ENCODE data around the gene BICDL1. TPM values are rescaled to one million over a fixed set of nuclear protein-coding genes. Genes with fewer than 3 reads are reported as not detected.

BICDL1 gene
- total RNA-seq, 1 donor from 2014 or later, result 0.39 TPM

GRCh38 chr12:120121343-120121742 lies 132.3 kb downstream of the BICDL1 start:
- no peak for DNase-seq (ENCODE audit: low spot score)

DNA sequence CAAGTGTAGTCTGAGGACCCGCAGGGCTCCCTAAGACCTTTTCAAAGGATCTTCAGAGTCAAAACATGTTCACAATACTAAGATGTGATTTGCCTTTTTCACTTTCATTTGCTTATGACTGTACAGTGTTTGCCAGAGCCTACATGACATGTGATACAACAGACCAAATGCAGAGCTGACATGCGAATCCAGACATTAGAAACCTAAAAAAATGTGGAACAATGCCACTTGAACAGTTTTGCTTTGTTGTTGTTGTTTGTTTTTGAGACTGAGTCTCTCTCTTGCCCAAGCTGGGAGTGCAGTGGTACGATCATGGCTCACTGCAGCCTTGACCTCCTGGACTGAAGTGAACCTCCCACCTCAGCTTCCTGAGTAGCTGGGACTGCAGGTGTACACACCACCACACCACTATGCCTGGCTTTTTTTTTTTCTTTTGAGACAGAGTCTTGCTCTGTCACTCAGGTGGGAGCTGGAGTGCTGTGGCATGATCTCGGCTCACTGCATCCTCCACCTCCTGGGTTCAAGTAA lies 132.8 kb downstream of the BICDL1 start:
- DNase-seq (ENCODE audit: low spot score), result no peak

GRCh38 chr12:120125029-120125428 lies 136.0 kb downstream of the BICDL1 start:
- DNase-seq (ENCODE audit: low spot score), result no peak

DNA sequence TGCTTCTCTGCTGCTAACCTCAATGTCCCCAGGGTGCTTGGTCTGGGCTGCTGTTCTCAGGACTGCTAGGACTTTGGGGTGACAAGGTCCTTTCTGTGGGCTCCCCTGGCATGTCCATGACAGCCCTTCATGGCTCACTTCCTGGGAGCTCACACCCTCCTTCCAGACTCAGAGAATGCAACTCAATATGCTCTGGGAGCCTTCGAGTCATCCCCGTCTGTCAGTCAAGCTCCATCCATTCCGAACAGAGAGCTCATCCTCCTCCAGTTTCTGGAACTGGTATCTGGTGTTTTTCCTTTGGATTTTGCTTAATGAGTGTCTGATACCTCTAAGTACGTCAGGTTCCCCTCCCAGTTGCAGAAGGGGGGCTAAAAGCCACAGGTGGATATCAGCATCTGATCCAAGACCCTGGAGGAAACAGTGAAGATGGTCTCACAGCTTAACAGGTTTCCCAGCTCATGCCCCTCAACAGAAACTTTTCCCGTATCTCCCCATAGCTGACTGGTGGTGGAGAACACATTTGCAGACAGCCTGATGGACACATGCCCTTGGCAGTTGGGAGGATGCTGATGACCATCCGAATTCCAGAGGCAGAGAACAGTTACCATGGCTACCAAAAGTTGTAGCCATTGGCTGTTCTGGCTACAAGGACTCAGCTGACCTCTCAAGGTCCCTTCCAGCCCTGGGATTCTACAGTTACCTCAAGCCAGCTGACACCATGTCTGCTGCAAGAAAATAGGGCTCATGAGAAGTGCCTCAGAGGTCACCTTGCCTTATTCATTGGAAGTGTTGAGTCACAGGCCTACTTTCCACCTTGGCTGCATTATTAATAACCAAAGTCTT lies 137.0 kb downstream of the BICDL1 start:
- no peak for DNase-seq (ENCODE audit: low spot score)

GRCh38 chr12:120126635-120127005 lies 137.6 kb downstream of the BICDL1 start:
- DNase-seq (ENCODE audit: low spot score), result no peak

GRCh38 chr12:120130011-120130410 lies 141.0 kb downstream of the BICDL1 start:
- no peak for DNase-seq (ENCODE audit: low spot score)

DNA sequence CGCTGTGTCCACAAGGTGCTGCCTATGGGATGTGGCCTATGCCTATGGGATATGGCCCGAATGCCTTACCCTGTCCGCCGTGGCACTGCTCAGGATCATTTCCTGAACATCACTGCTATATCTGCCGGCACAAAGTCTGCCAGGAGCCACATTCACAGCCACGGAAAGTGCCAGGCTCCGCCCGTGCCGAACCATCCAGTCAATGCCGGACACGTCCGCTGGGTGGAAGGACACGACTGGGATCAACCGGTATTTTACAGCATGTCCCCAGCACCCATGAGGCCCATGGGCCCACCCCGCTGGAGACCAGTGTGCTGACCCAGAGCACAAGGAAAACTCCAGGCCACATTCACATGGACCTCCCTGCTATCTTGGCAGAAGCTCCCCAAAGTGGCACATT lies 142.1 kb downstream of the BICDL1 start:
- DNase-seq (ENCODE audit: low spot score), result no peak

GRCh38 chr12:120132054-120132836 lies 143.2 kb downstream of the BICDL1 start:
- DNase-seq (ENCODE audit: low spot score), result no peak

DNA sequence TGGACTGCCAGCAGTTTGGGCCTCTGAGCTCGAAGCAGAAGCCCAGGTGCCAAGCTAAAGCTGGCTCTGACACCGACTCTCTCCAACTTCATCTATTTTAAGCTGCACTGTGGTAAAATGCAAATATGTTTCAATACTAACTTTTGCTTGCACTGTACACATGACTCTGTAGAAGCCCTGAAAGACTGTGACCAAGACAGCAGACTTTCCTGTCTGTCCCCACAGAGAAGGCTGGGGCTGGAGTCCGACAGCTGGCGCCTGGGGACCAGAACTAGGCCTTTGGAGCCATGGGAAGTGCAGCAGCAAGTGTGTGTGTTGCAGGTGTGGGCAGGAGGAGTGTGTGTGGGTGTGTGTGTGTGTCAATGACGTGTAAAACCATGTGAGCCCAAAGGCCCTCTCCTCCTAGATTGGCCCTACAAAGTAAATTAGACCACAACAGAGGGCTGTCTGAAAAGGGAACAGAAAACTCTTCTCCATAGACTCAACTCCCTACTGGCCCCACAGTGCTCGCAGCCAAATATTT lies 143.9 kb downstream of the BICDL1 start:
- DNase-seq (ENCODE audit: low spot score), result no peak

DNA sequence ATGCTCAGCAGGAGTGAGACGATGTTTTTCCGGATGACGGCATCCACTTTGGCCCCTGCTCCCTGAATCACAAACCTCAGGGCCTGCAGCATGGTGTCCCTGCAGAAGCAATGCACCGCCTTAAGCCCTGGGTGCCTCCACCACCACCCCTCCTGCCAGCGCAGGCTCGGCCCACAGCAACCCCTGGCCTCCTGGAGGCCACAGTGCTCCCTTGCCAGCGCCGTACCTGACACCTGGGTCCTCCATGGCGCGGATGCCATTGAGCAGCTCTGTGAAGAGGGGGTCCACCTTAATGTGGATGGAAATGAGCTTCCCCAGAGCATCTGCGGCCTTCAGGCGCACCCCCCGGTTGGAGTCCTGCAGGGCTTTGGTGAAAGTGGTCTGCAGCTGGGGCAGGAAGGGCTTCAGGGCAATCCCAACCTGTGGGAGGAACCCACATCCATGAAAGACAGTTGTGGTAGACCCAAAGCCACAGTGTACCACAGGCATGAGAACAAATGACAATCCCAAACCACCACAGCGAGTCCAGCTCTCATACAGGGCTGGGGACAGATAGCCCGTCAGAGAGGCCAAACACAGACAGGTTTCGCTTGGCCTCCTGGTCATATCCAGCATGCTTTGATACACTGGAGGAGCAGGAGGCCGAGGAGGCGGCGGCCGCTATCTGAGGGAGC lies 145.4 kb downstream of the BICDL1 start:
- no peak for DNase-seq (ENCODE audit: low spot score)

GRCh38 chr12:120136093-120136770 lies 147.2 kb downstream of the BICDL1 start:
- no peak for DNase-seq (ENCODE audit: low spot score)

- DNase-seq (ENCODE audit: low spot score), result no peak
These were observed 148.8 kb downstream of the BICDL1 start for GRCh38 chr12:120137833-120138232.

- no peak for DNase-seq (ENCODE audit: low spot score)
These were observed 149.3 kb downstream of the BICDL1 start for GRCh38 chr12:120138366-120138765.

- no peak for DNase-seq (ENCODE audit: low spot score)
These were observed 150.9 kb downstream of the BICDL1 start for GRCh38 chr12:120139958-120140357.

DNA sequence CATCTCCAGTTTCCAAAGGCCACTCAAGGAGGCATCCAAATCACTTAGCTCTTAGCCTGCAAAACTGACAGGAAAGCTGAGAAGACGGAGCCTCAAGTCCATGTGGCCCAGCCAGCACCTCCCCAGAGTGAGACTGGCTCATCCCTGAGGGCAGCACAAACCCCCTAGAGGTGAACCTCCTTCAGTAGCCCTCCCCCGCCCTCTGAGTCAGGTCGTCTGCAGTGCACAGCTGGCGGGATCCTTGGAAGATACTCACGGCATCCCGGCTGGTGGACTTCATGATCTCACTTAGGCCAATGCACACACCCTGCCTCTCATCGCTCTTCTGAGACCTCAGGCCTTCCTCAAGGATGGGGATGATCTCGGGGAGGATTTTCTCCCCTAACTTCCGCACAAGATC lies 151.6 kb downstream of the BICDL1 start:
- DNase-seq (ENCODE audit: low spot score), result no peak

DNA sequence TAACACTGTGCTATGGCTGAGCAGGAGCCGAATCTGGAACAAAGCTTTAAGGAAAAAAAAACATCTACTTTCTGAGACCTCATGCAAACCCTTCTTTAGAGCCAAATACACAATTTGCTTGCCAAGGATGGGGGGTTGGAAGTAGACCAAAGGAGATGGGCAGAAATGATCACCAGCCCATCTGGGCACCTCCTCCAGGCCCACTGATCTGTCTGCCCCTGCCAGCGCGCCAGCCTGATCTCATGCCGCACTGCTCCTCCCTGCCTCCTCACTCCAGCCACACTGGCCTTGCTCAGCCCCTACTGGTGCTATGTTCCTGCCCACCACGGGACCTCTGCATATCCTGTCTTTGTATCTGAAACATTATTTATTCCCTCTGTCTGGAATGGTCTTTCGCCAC lies 152.3 kb downstream of the BICDL1 start:
- DNase-seq (ENCODE audit: low spot score), result no peak

DNA sequence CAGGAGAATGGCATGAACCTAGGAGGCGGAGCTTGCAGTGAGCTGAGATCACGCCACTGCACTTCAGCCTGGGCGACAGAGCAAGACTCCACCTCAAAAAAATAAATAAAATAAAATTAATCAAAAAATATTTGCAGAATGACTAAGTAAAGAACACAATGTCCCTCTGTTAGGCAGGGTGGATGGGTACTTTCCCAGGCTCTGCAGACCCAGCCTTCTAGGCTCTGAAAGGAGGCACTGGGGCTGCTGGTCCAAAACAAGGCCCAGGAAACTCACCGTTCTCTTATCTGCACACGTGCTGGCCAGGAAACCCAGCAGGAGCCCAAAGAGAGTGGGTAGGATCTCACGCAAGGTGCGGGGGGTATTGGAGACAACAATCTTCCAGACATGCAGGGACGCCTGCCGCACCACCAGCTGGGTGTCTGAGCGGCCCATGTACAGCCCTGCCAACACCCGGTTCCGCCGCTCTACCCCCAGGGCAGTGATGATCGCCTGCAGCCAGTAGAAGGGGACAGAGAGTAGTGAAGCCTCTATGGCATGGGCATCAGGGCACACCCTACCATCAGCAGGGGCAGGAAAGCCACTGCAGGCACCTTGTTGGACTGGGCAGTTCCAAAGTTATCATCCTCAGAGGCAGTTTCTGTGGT lies 153.3 kb downstream of the BICDL1 start:
- no peak for DNase-seq (ENCODE audit: low spot score)

Data from mesenteric fat pad (tissue), 1 donor.